Endothelial cell of umbilical vein (primary cell): Measurements from ENCODE around the gene AKR7A2. TPM values are rescaled to one million over a fixed set of nuclear protein-coding genes. Genes with fewer than 3 reads are reported as not detected.
"Not testable (repeated sequence)": the region's sequence is repeated elsewhere in the genome, so short reads cannot be mapped to it uniquely, and the experiment has no call there.

Source experiments
- BruUV-seq: library from RNA; stranded (reverse); fragments of 400-500 nt; replicated peaks from 2 replicates; lab custom pipeline; 2021; lab: Mats Ljungman, UMichigan
- CTCF ChIA-PET: fragments of 300-600, 350-600 bp; sonication (Branson Sonifier 250); formaldehyde crosslinking; loops from one replicate; lab custom pipeline; 2021; ENCODE audit warnings: antibody characterized with exemption, inconsistent platforms; lab: Charles Lee
- POLR2A ChIA-PET: fragments of 300-600, 350-600 bp; sonication (Branson Sonifier 250); formaldehyde crosslinking; loops from one replicate; lab custom pipeline; 2021; ENCODE audit warnings: antibody characterized with exemption, inconsistent platforms; lab: Charles Lee
- DNase-seq: peaks from one replicate; pipeline ENCODE4 v3.0.0-alpha.2; 2011; ENCODE audit warnings: low read depth, low spot score
- FAIRE-seq: peaks from 2 replicates; lab custom pipeline; 2011; peaks lifted over from hg19 to GRCh38; lab: Jason Lieb, UNC
- H2AFZ ChIP-seq: 2 replicates; pipeline ENCODE4 v1.6.0; 2012; ENCODE audit warnings: low read depth, low read length, control low read depth, inconsistent platforms
- H3K27ac ChIP-seq: 2 replicates; pipeline ENCODE4 v1.5.1; 2011; ENCODE audit warnings: low read depth, mild to moderate bottlenecking, control low read depth, low read length, moderate library complexity; ENCODE audit not compliant: insufficient read depth
- H3K27me3 ChIP-seq, 2 experiments: 2 replicates each; pipeline versions ENCODE4 v1.6.0 to v1.6.1; 2011; ENCODE audit warnings: low read length in 2 of 2, mixed read lengths in 1 of 2; ENCODE audit not compliant: control insufficient read depth in 2 of 2, insufficient read depth in 2 of 2
- H3K36me3 ChIP-seq, 2 experiments: 2 replicates in 1 of 2; 3 replicates in 1 of 2; pipeline ENCODE4 v1.5.1; 2011; ENCODE audit warnings: low read length in 2 of 2, mild to moderate bottlenecking in 1 of 2, moderate library complexity in 1 of 2; ENCODE audit not compliant: control insufficient read depth in 2 of 2, insufficient read depth in 2 of 2; ENCODE audit errors: extremely low read depth in 1 of 2
- H3K4me1 ChIP-seq: 3 replicates; pipeline ENCODE4 v1.5.1; 2011; ENCODE audit warnings: mild to moderate bottlenecking, low read length; ENCODE audit not compliant: control insufficient read depth, insufficient read depth; ENCODE audit errors: extremely low read depth
- H3K4me2 ChIP-seq: 2 replicates; pipeline ENCODE4 v1.6.1; 2011; ENCODE audit warnings: low read length, control low read depth, mixed read lengths; ENCODE audit not compliant: insufficient read depth
- H3K4me3 ChIP-seq, 3 experiments: fragments of 200-600 bp in 1 of 3; sonication (generic), shearing (Covaris generic) in 1 of 3; replicated peaks in 1 of 3; 2 replicates each; pipeline ENCODE4 v1.5.1; 2011 to 2016; ENCODE audit warnings: control low read depth in 3 of 3, low read length in 3 of 3, mild to moderate bottlenecking in 2 of 3, inconsistent platforms in 1 of 3, low read depth in 1 of 3, moderate library complexity in 1 of 3; ENCODE audit not compliant: insufficient read depth in 1 of 3
- H3K79me2 ChIP-seq: 2 replicates; pipeline ENCODE4 v1.6.0; 2012; ENCODE audit warnings: low read length, inconsistent platforms; ENCODE audit not compliant: control insufficient read depth, insufficient read depth
- H3K9ac ChIP-seq: replicated peaks from 2 replicates; pipeline ENCODE3; 2011; ENCODE audit warnings: low read length, control low read depth; ENCODE audit not compliant: insufficient read depth; ENCODE audit errors: extremely low read depth
- H3K9me1 ChIP-seq: replicated peaks from 3 replicates; pipeline ENCODE4 v1.6.0; 2011; ENCODE audit warnings: mild to moderate bottlenecking, low read length; ENCODE audit not compliant: control insufficient read depth, insufficient read depth; ENCODE audit errors: extremely low read depth
- H3K9me3 ChIP-seq: replicated peaks from 2 replicates; pipeline ENCODE4 v1.5.1; 2012; ENCODE audit warnings: low read length, inconsistent platforms; ENCODE audit not compliant: control insufficient read depth, insufficient read depth
- H4K20me1 ChIP-seq: replicated peaks from 2 replicates; pipeline ENCODE3; 2011; ENCODE audit warnings: mild to moderate bottlenecking, low read length; ENCODE audit not compliant: control insufficient read depth, insufficient read depth; ENCODE audit errors: extremely low read depth
- EZH2 ChIP-seq: IDR thresholded peaks from 2 replicates; pipeline ENCODE4 v1.6.1; 2012; ENCODE audit warnings: borderline replicate concordance, low read depth, mild to moderate bottlenecking, moderate library complexity, low read length, inconsistent platforms; ENCODE audit not compliant: severe bottlenecking
- FOS ChIP-seq: IDR thresholded peaks from 2 replicates; pipeline ENCODE4 v1.6.1; 2011; ENCODE audit warnings: mild to moderate bottlenecking, low read length, moderate library complexity, borderline replicate concordance; ENCODE audit not compliant: insufficient read depth
- GATA2 ChIP-seq: IDR thresholded peaks from 2 replicates; pipeline ENCODE4 v1.7.0; 2011; ENCODE audit warnings: low read depth, mild to moderate bottlenecking, moderate library complexity, mixed read lengths, low read length; ENCODE audit not compliant: insufficient read length, insufficient read depth
- JUN ChIP-seq: IDR thresholded peaks from 2 replicates; pipeline ENCODE4 v1.6.1; 2011; ENCODE audit warnings: borderline replicate concordance, low read depth; ENCODE audit not compliant: insufficient read length, insufficient read depth
- MYC ChIP-seq: IDR thresholded peaks from one replicate; pipeline ENCODE4 v1.6.1; 2011; ENCODE audit warnings: mild to moderate bottlenecking, low read depth, low read length
- POLR2A ChIP-seq: IDR thresholded peaks from 2 replicates; pipeline ENCODE4 v1.6.1; 2012; ENCODE audit warnings: low read depth, mild to moderate bottlenecking, control low read depth, low read length
- POLR2AphosphoS5 ChIP-seq: IDR thresholded peaks from 2 replicates; pipeline ENCODE4 v1.6.1; 2012; ENCODE audit warnings: low read depth, mild to moderate bottlenecking, control low read depth, low read length, moderate library complexity; ENCODE audit not compliant: insufficient read depth
- dilution Hi-C: fragments of 300-500 bp; cut with MboI; formaldehyde crosslinking; loops from one replicate; pipeline ENCODE4 v1.15.0; 2019; ENCODE audit warnings: low sequenced_read_pairs; ENCODE audit not compliant: extremely low pct_ligation_motif_present
- intact Hi-C: fragments of 100-400 bp; cut with micrococcal nuclease; formaldehyde crosslinking; loops from one replicate; pipeline ENCODE4 v1.10.0; 2022
- polyA plus RNA-seq, 4 experiments: library from polyadenylated mRNA; depleted of rRNA in 3 of 4; stranded (reverse) in 3 of 4; unstranded in 1 of 4; fragments of >200 nt; gene quantifications; 2 replicates each; pipeline versions ENCODE4 v1.2.1 to v1.2.3, GENCODE V29; 2011 to 2012; ENCODE audit warnings: missing spikeins in 1 of 4
- total RNA-seq: library from RNA; stranded (reverse); gene quantifications from 2 replicates; pipeline ENCODE4 v1.2.3, GENCODE V29; 2021
- TF ChIP-seq, protein P1 (sequence below), 2 donors: IDR thresholded peaks; 1 replicate in 1 of 2; 2 replicates in 1 of 2; pipeline ENCODE4 v1.5.1; 2011; ENCODE audit warnings: low read length in 2 of 2, mild to moderate bottlenecking in 2 of 2, moderate library complexity in 2 of 2, control low read depth in 1 of 2, inconsistent platforms in 1 of 2, low read depth in 1 of 2; ENCODE audit not compliant: insufficient read depth in 1 of 2; ENCODE audit errors: extremely low read depth in 1 of 2
- TF ChIP-seq, protein P2 (sequence below): IDR thresholded peaks from 2 replicates; pipeline ENCODE4 v1.6.1; 2011; ENCODE audit not compliant: insufficient read depth, insufficient read length

The AKR7A2 gene
- total and polyA plus RNA-seq, 2 donors (not counting 3 experiments of a cell fraction or from before 2014, with no cell fraction given), result 48.0 to 70.7 TPM

- BruUV-seq, result no TSS peak
- Histone ChIP-seq H3K9me3 (no peaks in the 10 kb centered on the region), H3K4me3 (no peak overlapping the region), H3K79me2 (no peaks in the 10 kb centered on the region), H3K4me2 (no peak overlapping the region), H3K36me3 (peaks cover 8 to 20% of the 10 kb centered on the region in 2 experiments), H4K20me1 (no peaks in the 10 kb centered on the region), H3K27ac (no peak overlapping the region), H3K9ac (no peak overlapping the region), H3K9me1 (no peaks in the 10 kb centered on the region), H3K4me1 (peaks cover under 1% of the 10 kb centered on the region), H2AFZ (no peak overlapping the region), H3K27me3 (no peaks in the 10 kb centered on the region)
- ChIA-PET CTCF (interaction anchor here (0.9 kb wide), 1 partner anchor 348 kb away, joined by 3 read pairs; no protein-coding TSS in a partner anchor), POLR2A (no interaction called here)
- no peak for DNase-seq
- TF ChIP-seq POLR2A (no peak), JUN (no peak), GATA2 (no peak), MYC (no peak), POLR2AphosphoS5 (no peak), FOS (no peak), EZH2 (no peak)
- TF ChIP-seq, protein P1, sequence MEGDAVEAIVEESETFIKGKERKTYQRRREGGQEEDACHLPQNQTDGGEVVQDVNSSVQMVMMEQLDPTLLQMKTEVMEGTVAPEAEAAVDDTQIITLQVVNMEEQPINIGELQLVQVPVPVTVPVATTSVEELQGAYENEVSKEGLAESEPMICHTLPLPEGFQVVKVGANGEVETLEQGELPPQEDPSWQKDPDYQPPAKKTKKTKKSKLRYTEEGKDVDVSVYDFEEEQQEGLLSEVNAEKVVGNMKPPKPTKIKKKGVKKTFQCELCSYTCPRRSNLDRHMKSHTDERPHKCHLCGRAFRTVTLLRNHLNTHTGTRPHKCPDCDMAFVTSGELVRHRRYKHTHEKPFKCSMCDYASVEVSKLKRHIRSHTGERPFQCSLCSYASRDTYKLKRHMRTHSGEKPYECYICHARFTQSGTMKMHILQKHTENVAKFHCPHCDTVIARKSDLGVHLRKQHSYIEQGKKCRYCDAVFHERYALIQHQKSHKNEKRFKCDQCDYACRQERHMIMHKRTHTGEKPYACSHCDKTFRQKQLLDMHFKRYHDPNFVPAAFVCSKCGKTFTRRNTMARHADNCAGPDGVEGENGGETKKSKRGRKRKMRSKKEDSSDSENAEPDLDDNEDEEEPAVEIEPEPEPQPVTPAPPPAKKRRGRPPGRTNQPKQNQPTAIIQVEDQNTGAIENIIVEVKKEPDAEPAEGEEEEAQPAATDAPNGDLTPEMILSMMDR (IDR thresholded peaks at IDR 0.05; ENCODE audit: extremely low read depth in 1 of 2, insufficient read depth in 1 of 2, low read depth in 1 of 2, low read length in 2 of 2), result no peak
- TF ChIP-seq, protein P2, sequence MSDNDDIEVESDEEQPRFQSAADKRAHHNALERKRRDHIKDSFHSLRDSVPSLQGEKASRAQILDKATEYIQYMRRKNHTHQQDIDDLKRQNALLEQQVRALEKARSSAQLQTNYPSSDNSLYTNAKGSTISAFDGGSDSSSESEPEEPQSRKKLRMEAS, result no peak
- FAIRE-seq, result no peak
- intact Hi-C loops (no loop called here), dilution Hi-C loops (no loop called here)
Measured at GRCh38 chr1:19305880-19306279, 6.1 kb downstream of the AKR7A2 start.

DNA sequence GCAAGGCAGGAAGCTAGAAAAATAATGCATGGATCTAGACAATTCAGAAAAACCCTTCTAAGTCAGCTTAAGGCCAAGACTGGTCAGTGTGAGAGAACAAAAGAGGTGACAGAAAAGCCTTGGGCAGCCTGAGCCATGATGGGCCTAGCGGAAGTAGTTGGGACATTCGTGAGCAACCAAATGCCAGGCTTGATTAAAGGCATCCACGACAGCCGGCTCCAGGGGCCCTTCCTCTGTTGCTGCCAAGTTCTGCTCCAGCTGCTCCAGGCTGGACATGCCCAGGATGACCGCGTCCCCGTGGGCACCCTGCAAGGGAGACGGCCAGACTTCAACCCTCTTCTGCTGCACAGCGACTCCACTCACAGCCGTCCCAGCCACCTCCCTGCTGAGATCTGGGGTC is 7.9 kb downstream of the AKR7A2 start:
- H3K9me1 ChIP-seq, H4K20me1 ChIP-seq, CTCF ChIA-PET, H3K4me2 ChIP-seq, H2AFZ ChIP-seq, H3K27ac ChIP-seq, H3K79me2 ChIP-seq, POLR2A ChIA-PET, H3K4me3 ChIP-seq, DNase-seq, FAIRE-seq, intact Hi-C loops, BruUV-seq, dilution Hi-C loops, H3K4me1 ChIP-seq, H3K9me3 ChIP-seq, H3K9ac ChIP-seq, H3K27me3 ChIP-seq: not testable (repeated sequence)
- peaks cover 8 to 20% of the 10 kb centered on the region in 2 experiments for H3K36me3 ChIP-seq
